Mucosa of rectum (tissue), 2 donors: ENCODE measurements around the gene SLC10A3.

Source experiments
- H3K27ac ChIP-seq, 2 donors: one replicate each; pipeline ENCODE4 v1.7.0; 2013; ENCODE audit warnings: inconsistent platforms in 2 of 2, low read depth in 2 of 2, low read length in 2 of 2
- H3K27me3 ChIP-seq, 2 donors: one replicate each; pipeline ENCODE4 v1.7.0; 2013; ENCODE audit warnings: low read length in 2 of 2; ENCODE audit not compliant: control insufficient read depth in 2 of 2, insufficient read depth in 2 of 2
- H3K36me3 ChIP-seq, 2 donors: one replicate each; pipeline ENCODE4 v1.7.0; 2013; ENCODE audit warnings: low read length in 2 of 2; ENCODE audit not compliant: control insufficient read depth in 2 of 2, insufficient read depth in 2 of 2
- H3K4me1 ChIP-seq, 2 donors: one replicate each; pipeline ENCODE4 v1.7.0; 2013; ENCODE audit warnings: low read length in 2 of 2, mild to moderate bottlenecking in 1 of 2; ENCODE audit not compliant: control insufficient read depth in 2 of 2, insufficient read depth in 2 of 2
- H3K4me3 ChIP-seq, 2 donors: one replicate each; pipeline ENCODE4 v1.7.0; 2013; ENCODE audit warnings: low read length in 2 of 2
- H3K9ac ChIP-seq, 2 donors: one replicate each; pipeline ENCODE4 v1.7.0; 2013; ENCODE audit warnings: low read length in 2 of 2, low read depth in 1 of 2, mild to moderate bottlenecking in 1 of 2
- H3K9me3 ChIP-seq, 2 donors: one replicate each; pipeline ENCODE4 v1.7.0; 2013; ENCODE audit warnings: low read length in 2 of 2; ENCODE audit not compliant: control insufficient read depth in 2 of 2
- donor health status: healthy.
- donor health status: Normal muscosa, but diverticular disease.

SLC10A3 gene

DNA sequence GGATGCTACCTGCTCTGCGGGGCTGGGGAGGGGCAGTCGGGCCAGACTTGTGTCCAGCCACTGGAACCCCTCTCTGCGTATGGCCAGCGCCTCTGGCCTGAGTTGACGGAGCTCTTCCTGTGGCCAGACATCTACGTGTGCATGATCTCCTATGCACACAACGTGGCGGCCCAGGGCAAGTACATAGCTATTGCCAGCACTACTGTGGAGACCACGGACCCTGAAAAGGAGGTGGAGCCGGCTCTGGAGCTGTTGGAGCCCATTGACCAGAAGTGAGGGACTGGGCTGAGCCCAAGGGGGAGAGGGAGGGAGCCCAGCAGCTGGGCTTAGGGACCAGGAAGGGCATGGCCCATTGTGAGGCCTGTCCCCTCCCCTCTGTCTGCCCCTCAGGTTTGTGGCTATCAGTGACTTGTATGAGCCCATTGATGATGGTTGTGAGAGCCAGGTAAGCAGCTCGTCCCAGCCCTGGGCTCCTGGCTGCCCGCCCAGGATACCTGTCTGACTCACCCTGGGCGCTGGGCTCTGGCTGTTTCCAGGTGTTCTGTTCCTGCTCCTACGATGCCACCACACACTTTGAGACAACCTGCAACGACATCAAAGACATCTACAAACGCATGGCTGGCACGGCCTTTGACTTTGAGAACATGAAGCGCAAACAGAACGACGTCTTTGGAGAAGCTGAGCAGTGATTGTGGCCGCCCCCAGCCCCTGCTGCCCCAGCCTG, 48.3 kb downstream of the SLC10A3 start:
- Histone ChIP-seq H3K36me3 (peaks cover 6 to 11% of the 10 kb centered on the region in 2 donors), H3K27ac (no peak overlapping the region), H3K9ac (no peak overlapping the region), H3K27me3 (peaks cover 0 to 1% of the 10 kb centered on the region in 2 donors), H3K4me3 (no peak overlapping the region), H3K4me1 (peaks cover 9 to 10% of the 10 kb centered on the region in 2 donors), H3K9me3 (no peaks in the 10 kb centered on the region)

DNA sequence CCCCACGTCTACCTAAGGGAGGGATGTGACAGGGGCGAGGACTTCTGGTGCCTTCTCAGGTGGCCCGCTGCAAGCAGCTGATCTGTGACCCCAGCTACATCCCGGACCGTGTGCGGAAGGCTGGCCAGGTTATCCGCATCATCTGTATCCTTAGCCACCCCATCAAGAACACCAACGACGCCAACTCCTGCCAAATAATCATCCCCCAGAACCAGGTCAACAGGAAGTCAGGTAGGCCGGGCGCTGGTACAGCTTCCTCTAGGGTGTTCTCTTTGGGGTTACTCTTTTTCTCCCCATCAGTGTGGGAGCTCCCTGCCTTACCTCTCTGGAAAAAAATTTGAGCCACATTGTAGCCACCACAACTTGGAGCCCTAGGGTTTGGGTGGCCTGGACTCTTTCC, 48.9 kb downstream of the SLC10A3 start:
- H3K4me1 ChIP-seq = peaks cover 9 to 10% of the 10 kb centered on the region in 2 donors
- H3K9ac ChIP-seq = no peak overlapping the region
- peaks cover 6 to 11% of the 10 kb centered on the region in 2 donors for H3K36me3 ChIP-seq
- H3K27me3 ChIP-seq = peaks cover 0 to 1% of the 10 kb centered on the region in 2 donors
- H3K9me3 ChIP-seq = no peaks in the 10 kb centered on the region
- H3K4me3 ChIP-seq = no peak overlapping the region
- H3K27ac ChIP-seq = no peak overlapping the region

DNA sequence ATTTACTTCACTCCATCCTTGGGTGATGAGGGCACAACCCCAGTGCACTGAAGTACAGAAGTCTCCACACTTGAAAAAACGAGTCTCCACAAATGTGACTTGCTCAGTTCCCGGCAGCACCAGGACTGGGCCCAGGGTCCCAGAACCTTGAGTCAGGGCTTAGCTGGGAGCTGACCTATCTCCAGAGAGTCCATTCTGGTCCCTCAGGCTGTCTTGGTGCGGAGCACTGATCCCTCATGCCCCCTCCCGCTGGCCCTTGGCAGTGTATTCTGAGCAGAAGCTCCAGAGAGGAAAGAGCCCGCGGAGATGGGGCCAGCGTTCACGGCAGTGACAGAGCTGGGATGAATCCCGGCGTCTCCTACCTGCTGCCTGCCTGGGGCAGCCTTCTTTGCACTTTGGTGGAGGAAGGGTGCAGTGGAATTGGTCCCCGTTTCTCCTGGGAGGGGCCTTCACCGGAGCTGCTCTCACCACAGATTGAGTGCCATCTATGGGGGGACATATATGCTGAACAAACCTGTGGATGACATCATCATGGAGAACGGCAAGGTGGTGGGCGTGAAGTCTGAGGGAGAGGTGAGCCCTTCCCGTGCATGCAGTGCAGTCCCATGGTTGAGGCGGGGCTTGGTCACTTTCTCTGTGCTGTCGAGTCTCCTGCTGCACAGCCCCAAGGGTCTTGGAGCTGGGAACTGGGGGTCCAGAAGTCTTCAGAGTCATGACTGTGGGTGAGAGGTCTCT, 49.6 kb downstream of the SLC10A3 start:
- H3K4me3 ChIP-seq = no peak overlapping the region
- no peak overlapping the region for H3K27ac ChIP-seq
- peaks cover 0 to 1% of the 10 kb centered on the region in 2 donors for H3K27me3 ChIP-seq
- no peaks in the 10 kb centered on the region for H3K9me3 ChIP-seq
- H3K9ac ChIP-seq = no peak overlapping the region
- peaks cover 9 to 10% of the 10 kb centered on the region in 2 donors for H3K4me1 ChIP-seq
- peaks cover 6 to 7% of the 10 kb centered on the region in 2 donors for H3K36me3 ChIP-seq

DNA sequence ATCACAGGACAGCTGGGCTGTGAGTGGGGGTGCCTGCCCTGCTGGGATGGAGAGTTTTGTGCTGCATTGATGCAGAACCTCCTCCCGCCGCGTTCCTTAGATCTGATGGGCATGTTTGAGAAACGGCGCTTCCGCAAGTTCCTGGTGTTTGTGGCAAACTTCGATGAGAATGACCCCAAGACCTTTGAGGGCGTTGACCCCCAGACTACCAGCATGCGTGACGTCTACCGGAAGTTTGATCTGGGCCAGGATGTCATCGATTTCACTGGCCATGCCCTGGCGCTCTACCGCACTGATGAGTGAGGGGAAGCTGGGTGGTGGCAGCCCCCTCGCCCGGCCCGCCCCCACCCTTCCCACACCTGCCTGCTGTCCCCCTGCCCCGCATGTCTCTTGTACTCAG, 50.6 kb downstream of the SLC10A3 start:
- no peak overlapping the region for H3K9ac ChIP-seq
- H3K4me3 ChIP-seq = no peak overlapping the region
- H3K4me1 ChIP-seq = peaks cover 4 to 7% of the 10 kb centered on the region in 2 donors
- H3K36me3 ChIP-seq = peaks cover 6 to 13% of the 10 kb centered on the region in 2 donors
- no peaks in the 10 kb centered on the region for H3K9me3 ChIP-seq
- H3K27ac ChIP-seq = no peak overlapping the region
- peaks cover 0 to 3% of the 10 kb centered on the region in 2 donors for H3K27me3 ChIP-seq

DNA sequence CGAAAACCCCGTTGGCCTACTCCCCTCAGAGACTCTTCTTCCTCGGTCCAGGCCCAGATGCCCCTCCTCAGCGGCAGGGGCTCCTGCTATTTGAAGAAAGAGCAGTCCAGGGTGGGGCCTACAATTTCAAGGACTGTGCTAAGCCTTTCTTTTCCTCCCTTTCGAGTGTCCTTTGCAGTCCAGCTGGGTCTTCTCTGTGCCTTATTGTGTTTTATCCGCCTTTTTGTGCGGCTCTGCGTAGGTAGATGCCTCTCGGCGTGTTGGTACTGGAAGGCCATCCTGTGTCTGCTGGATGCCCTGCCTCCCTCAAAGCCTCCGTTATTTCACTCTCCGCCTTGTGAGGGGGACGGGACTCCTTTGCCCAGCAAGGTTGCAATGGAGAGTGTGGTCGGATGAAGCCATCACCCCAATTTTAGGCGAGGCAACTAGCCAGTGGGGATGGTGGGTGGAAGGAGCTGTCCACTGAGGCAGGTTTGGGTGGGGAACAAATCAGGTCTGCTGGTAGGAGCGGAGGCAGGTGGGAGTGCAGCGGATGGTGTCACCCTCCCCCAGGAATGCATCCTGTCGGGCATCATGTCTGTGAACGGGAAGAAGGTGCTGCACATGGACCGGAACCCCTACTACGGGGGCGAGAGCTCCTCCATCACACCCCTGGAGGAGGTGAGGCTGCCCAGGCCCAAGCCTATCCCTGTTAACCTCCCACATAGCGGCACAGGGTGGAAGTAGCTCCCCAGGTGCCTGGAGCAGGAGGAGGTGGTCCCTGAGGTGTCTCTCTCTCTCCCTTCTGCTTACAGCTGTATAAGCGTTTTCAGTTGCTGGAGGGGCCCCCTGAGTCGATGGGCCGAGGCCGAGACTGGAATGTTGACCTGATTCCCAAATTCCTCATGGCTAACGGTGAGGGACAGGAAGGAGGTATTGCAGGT, 52.2 kb downstream of the SLC10A3 start:
- Histone ChIP-seq H3K4me3 (peak overlapping the region; percentile 69 to 77), H3K36me3 (peaks cover 10 to 15% of the 10 kb centered on the region in 2 donors), H3K9me3 (no peaks in the 10 kb centered on the region), H3K4me1 (peaks cover 0 to 2% of the 10 kb centered on the region in 2 donors), H3K27me3 (peaks cover 0 to 3% of the 10 kb centered on the region in 2 donors), H3K9ac (peak overlapping the region; percentile 14 to 58), H3K27ac (peak overlapping the region in 1 of 2 donors; percentile 32)
